ENCODE data around the gene CFLAR. TPM values are rescaled to one million over a fixed set of nuclear protein-coding genes. Genes with fewer than 3 reads are reported as not detected.

CFLAR gene
- total RNA-seq, 3 donors from 2014 or later (not counting 1 experiment from before 2014, with no cell fraction given) = 415 to 542 (median 445) TPM

GRCh38 chr2:201127152-201127511 is 11.2 kb downstream of the CFLAR start:
- Histone ChIP-seq H3K27ac (ENCODE audit: low read length) (peak overlapping the region; percentile 93), H3K4me1 (ENCODE audit: control insufficient read depth, insufficient read depth, low read length) (peaks cover 88% of the 10 kb centered on the region), H3K9me3 (ENCODE audit: control insufficient read depth, insufficient read depth, low read length) (no peaks in the 10 kb centered on the region), H3K36me3 (ENCODE audit: control insufficient read depth, insufficient read depth, low read length) (peaks cover 19% of the 10 kb centered on the region), H3K4me3 (ENCODE audit: low read length) (peak overlapping the region; percentile 24), H3K27me3 (ENCODE audit: control insufficient read depth, insufficient read depth, low read length) (no peaks in the 10 kb centered on the region)
- DNase-seq (peak in 1 of 2 donors; percentile 33), ATAC-seq (no peak)
- intact Hi-C loops (cut with micrococcal nuclease) = no loop called here
- H3K27ac Mint-ChIP-seq = peak overlapping the region; percentile 93 to 100
- peak overlapping the region; percentile 95 for H3K4me3 Mint-ChIP-seq
- peaks cover 87 to 88% of the 10 kb centered on the region in 2 donors for H3K4me1 Mint-ChIP-seq
- 23% methylated on average over 2 of the region's 2 CpGs for WGBS (ENCODE audit: insufficient coverage)
- no peaks in the 10 kb centered on the region for H3K27me3 Mint-ChIP-seq (ENCODE audit: low read depth in 2 of 2)
- H3K36me3 Mint-ChIP-seq = no peaks in the 10 kb centered on the region
- no peak for TF ChIP-seq CTCF (IDR thresholded peaks at IDR 0.05)
- no peaks in the 10 kb centered on the region for H3K9me3 Mint-ChIP-seq

- Histone ChIP-seq H3K27me3 (ENCODE audit: control insufficient read depth, insufficient read depth, low read length) (no peaks in the 10 kb centered on the region), H3K4me1 (ENCODE audit: control insufficient read depth, insufficient read depth, low read length) (peaks cover 86% of the 10 kb centered on the region), H3K27ac (ENCODE audit: low read length) (peak overlapping the region; percentile 93), H3K36me3 (ENCODE audit: control insufficient read depth, insufficient read depth, low read length) (peaks cover 16% of the 10 kb centered on the region), H3K9me3 (ENCODE audit: control insufficient read depth, insufficient read depth, low read length) (no peaks in the 10 kb centered on the region), H3K4me3 (ENCODE audit: low read length) (peak overlapping the region; percentile 24)
- peak in 1 of 2 donors; percentile 69 for DNase-seq
- Mint-ChIP-seq H3K4me1 (peaks cover 87 to 88% of the 10 kb centered on the region in 2 donors), H3K27me3 (ENCODE audit: low read depth in 2 of 2) (no peaks in the 10 kb centered on the region), H3K9me3 (no peaks in the 10 kb centered on the region), H3K36me3 (peaks cover 2% of the 10 kb centered on the region), H3K27ac (peak overlapping the region; percentile 93 to 100), H3K4me3 (peak overlapping the region; percentile 95)
- 9% methylated on average over 5 of the region's 5 CpGs for WGBS (ENCODE audit: insufficient coverage)
- intact Hi-C loops (cut with micrococcal nuclease) = no loop called here
- peak; percentile 2 to 19 (median 14) for ATAC-seq
- no peak for TF ChIP-seq CTCF (IDR thresholded peaks at IDR 0.05)
These were observed 11.6 kb downstream of the CFLAR start for GRCh38 chr2:201127570-201127969.

GRCh38 chr2:201128033-201128432 is 12.1 kb downstream of the CFLAR start:
- no peak for DNase-seq
- Histone ChIP-seq H3K4me1 (ENCODE audit: control insufficient read depth, insufficient read depth, low read length) (peaks cover 86% of the 10 kb centered on the region), H3K27ac (ENCODE audit: low read length) (peak overlapping the region; percentile 93), H3K36me3 (ENCODE audit: control insufficient read depth, insufficient read depth, low read length) (peaks cover 16% of the 10 kb centered on the region), H3K9me3 (ENCODE audit: control insufficient read depth, insufficient read depth, low read length) (no peaks in the 10 kb centered on the region), H3K27me3 (ENCODE audit: control insufficient read depth, insufficient read depth, low read length) (no peaks in the 10 kb centered on the region), H3K4me3 (ENCODE audit: low read length) (no peak overlapping the region)
- no CpG with 5 or more reads among the region's 1 CpG for WGBS (ENCODE audit: insufficient coverage)
- intact Hi-C loops (cut with micrococcal nuclease) = no loop called here
- Mint-ChIP-seq H3K9me3 (no peaks in the 10 kb centered on the region), H3K36me3 (peaks cover 7% of the 10 kb centered on the region), H3K27me3 (ENCODE audit: low read depth in 2 of 2) (no peaks in the 10 kb centered on the region), H3K4me3 (peak overlapping the region; percentile 95), H3K4me1 (peaks cover 87 to 88% of the 10 kb centered on the region in 2 donors), H3K27ac (peak overlapping the region; percentile 93 to 100)
- ATAC-seq = no peak
- no peak for TF ChIP-seq CTCF (IDR thresholded peaks at IDR 0.05)

GRCh38 chr2:201128933-201129505 is 13.1 kb downstream of the CFLAR start:
- H3K36me3 ChIP-seq (ENCODE audit: control insufficient read depth, insufficient read depth, low read length) = peaks cover 17% of the 10 kb centered on the region
- Mint-ChIP-seq H3K4me1 (peaks cover 84 to 85% of the 10 kb centered on the region in 2 donors), H3K27ac (peak overlapping the region; percentile 97 to 100), H3K36me3 (peaks cover 11% of the 10 kb centered on the region), H3K27me3 (ENCODE audit: low read depth in 2 of 2) (no peaks in the 10 kb centered on the region), H3K9me3 (no peaks in the 10 kb centered on the region), H3K4me3 (peak overlapping the region; percentile 73)
- ATAC-seq (no peak), DNase-seq (peak in 1 of 2 donors; percentile 57)
- intact Hi-C loops (cut with micrococcal nuclease) = no loop called here
- no peak for TF ChIP-seq CTCF (IDR thresholded peaks at IDR 0.05)
- H3K9me3 ChIP-seq (ENCODE audit: control insufficient read depth, insufficient read depth, low read length) = no peaks in the 10 kb centered on the region
- no peaks in the 10 kb centered on the region for H3K27me3 ChIP-seq (ENCODE audit: control insufficient read depth, insufficient read depth, low read length)
- peak overlapping the region; percentile 73 for H3K27ac ChIP-seq (ENCODE audit: low read length)
- WGBS (ENCODE audit: insufficient coverage) = 12% methylated on average over 3 of the region's 4 CpGs
- no peak overlapping the region for H3K4me3 ChIP-seq (ENCODE audit: low read length)
- peaks cover 80% of the 10 kb centered on the region for H3K4me1 ChIP-seq (ENCODE audit: control insufficient read depth, insufficient read depth, low read length)

Data from natural killer cell (primary cell).